Hepatocyte (in vitro differentiated cells): ENCODE measurements around the gene TMEM250. TPM values are rescaled to one million over a fixed set of nuclear protein-coding genes. Genes with fewer than 3 reads are reported as not detected.

Experiments
- DNase-seq: peaks from one replicate; pipeline ENCODE4 v3.0.0-alpha.2; 2016; ENCODE audit warnings: low spot score
- H2AFZ ChIP-seq: fragments of 200-600 bp; sonication (generic); 2 replicates; pipeline ENCODE4 v1.6.0; 2016; ENCODE audit warnings: antibody characterized with exemption, mild to moderate bottlenecking
- H3K27ac ChIP-seq: fragments of 200-600 bp; sonication (generic); 2 replicates; pipeline ENCODE4 v1.5.1; 2016; ENCODE audit warnings: mild to moderate bottlenecking
- H3K27me3 ChIP-seq: fragments of 200-600 bp; sonication (generic); 2 replicates; pipeline ENCODE4 v1.6.1; 2016
- H3K36me3 ChIP-seq: fragments of 200-600 bp; sonication (generic); replicated peaks from 2 replicates; pipeline ENCODE4 v1.5.1; 2016; ENCODE audit warnings: low read depth; ENCODE audit not compliant: insufficient read depth
- H3K4me1 ChIP-seq: fragments of 200-600 bp; sonication (generic); 2 replicates; pipeline ENCODE4 v1.5.1; 2016; ENCODE audit warnings: mild to moderate bottlenecking, moderate library complexity; ENCODE audit not compliant: insufficient read depth
- H3K4me2 ChIP-seq: fragments of 200-600 bp; sonication (generic); 2 replicates; pipeline ENCODE4 v1.6.0; 2016
- H3K4me3 ChIP-seq: fragments of 200-600 bp; sonication (generic); 2 replicates; pipeline ENCODE4 v1.5.1; 2016; ENCODE audit warnings: mild to moderate bottlenecking
- H3K79me2 ChIP-seq: fragments of 200-600 bp; sonication (generic); 2 replicates; pipeline ENCODE4 v1.6.0; 2017; ENCODE audit warnings: mild to moderate bottlenecking
- H3K9me2 ChIP-seq: fragments of 200-600 bp; sonication (generic); replicated peaks from 2 replicates; pipeline ENCODE4 v1.6.0; 2017; ENCODE audit warnings: mild to moderate bottlenecking; ENCODE audit not compliant: insufficient read depth
- H3K9me3 ChIP-seq: fragments of 200-600 bp; sonication (generic); 2 replicates; pipeline ENCODE4 v1.5.1; 2016; ENCODE audit warnings: low read depth, mild to moderate bottlenecking
- H4K20me1 ChIP-seq: fragments of 200-600 bp; sonication (generic); 2 replicates; pipeline ENCODE4 v1.6.0; 2016; ENCODE audit warnings: mild to moderate bottlenecking; ENCODE audit not compliant: insufficient read depth, poor library complexity, severe bottlenecking
- CTCF ChIP-seq: fragments of 200-600 bp; sonication (generic); IDR thresholded peaks from 2 replicates; pipeline ENCODE4 v1.5.1; 2016; ENCODE audit warnings: antibody characterized with exemption, mild to moderate bottlenecking; ENCODE audit not compliant: poor library complexity
- EZH2 ChIP-seq: fragments of 200-600 bp; sonication (generic); IDR thresholded peaks from 2 replicates; pipeline ENCODE4 v1.6.1; 2016; ENCODE audit warnings: antibody characterized with exemption, mild to moderate bottlenecking, borderline replicate concordance
- EZH2phosphoT487 ChIP-seq: fragments of 200-600 bp; sonication (generic); IDR thresholded peaks from one replicate; pipeline ENCODE4 v1.6.1; 2018; ENCODE audit warnings: antibody characterized with exemption, mild to moderate bottlenecking, low read depth, moderate library complexity; ENCODE audit not compliant: unreplicated experiment, severe bottlenecking
- WGBS: methylation state at CpG from one replicate; pipeline ENCODE4 v1.1.6; 2016; ENCODE audit warnings: low lambda C conversion rate; ENCODE audit errors: missing lambda C conversion rate; 5-methylcytosine and 5-hydroxymethylcytosine counted together
- polyA plus RNA-seq: library from polyadenylated mRNA; unstranded; fragments of >200 nt; fragmentation: Nextera tagmentation; extraction: Ambion mirVana; gene quantifications from 2 replicates; pipeline ENCODE4 v1.2.1, GENCODE V29; 2016
- total RNA-seq: library from RNA; depleted of rRNA; stranded (reverse); fragments of >200 nt; gene quantifications from 2 replicates; pipeline ENCODE4 v1.2.3, GENCODE V29; 2014

The TMEM250 gene
- total and polyA plus RNA-seq, 2 experiments from 2014 or later = 37.8 to 47.6 TPM

- Histone ChIP-seq H2AFZ (no peak overlapping the region), H3K9me3 (no peaks in the 10 kb centered on the region), H3K4me3 (no peak overlapping the region), H3K27me3 (peaks cover 29% of the 10 kb centered on the region), H3K4me1 (peaks cover 8% of the 10 kb centered on the region), H4K20me1 (no peaks in the 10 kb centered on the region), H3K36me3 (no peaks in the 10 kb centered on the region), H3K4me2 (no peak overlapping the region), H3K9me2 (no peaks in the 10 kb centered on the region), H3K79me2 (no peaks in the 10 kb centered on the region), H3K27ac (no peak overlapping the region)
- TF ChIP-seq EZH2 = no peak
- no peak for TF ChIP-seq EZH2phosphoT487
- 91% methylated on average over 32 of the region's 33 CpGs for WGBS
- DNase-seq = no peak
These were observed 17.7 kb upstream of the TMEM250 start for GRCh38 chr9:136136127-136136925.

- Histone ChIP-seq H3K4me2 (no peak overlapping the region), H3K36me3 (no peaks in the 10 kb centered on the region), H4K20me1 (no peaks in the 10 kb centered on the region), H3K4me3 (no peak overlapping the region), H3K79me2 (no peaks in the 10 kb centered on the region), H3K27me3 (peaks cover 29% of the 10 kb centered on the region), H3K9me3 (no peaks in the 10 kb centered on the region), H3K4me1 (peaks cover 12% of the 10 kb centered on the region), H3K27ac (no peak overlapping the region), H3K9me2 (no peaks in the 10 kb centered on the region), H2AFZ (no peak overlapping the region)
- DNase-seq = no peak
- TF ChIP-seq EZH2phosphoT487 (no peak), EZH2 (no peak), CTCF (no peak)
- 81% methylated on average over 18 of the region's 18 CpGs for WGBS
These were observed 16.9 kb upstream of the TMEM250 start for GRCh38 chr9:136135326-136136126.

GRCh38 chr9:136133959-136134484, 15.3 kb upstream of the TMEM250 start:
- peaks cover 12% of the 10 kb centered on the region for H3K4me1 ChIP-seq

More at GRCh38 chr9:136133959-136134484, 15.3 kb upstream of the TMEM250 start:
- H3K9me2 ChIP-seq = no peaks in the 10 kb centered on the region
- 59% methylated on average over 18 of the region's 18 CpGs for WGBS
- no peaks in the 10 kb centered on the region for H3K79me2 ChIP-seq
- H3K36me3 ChIP-seq = no peaks in the 10 kb centered on the region
- peaks cover 29% of the 10 kb centered on the region for H3K27me3 ChIP-seq
- no peak for DNase-seq
- H3K9me3 ChIP-seq = no peaks in the 10 kb centered on the region
- no peak overlapping the region for H3K4me3 ChIP-seq
- H3K27ac ChIP-seq = no peak overlapping the region
- H4K20me1 ChIP-seq = no peaks in the 10 kb centered on the region
- peak overlapping the region; percentile 96 for H2AFZ ChIP-seq
- TF ChIP-seq EZH2 = no peak
- no peak for TF ChIP-seq CTCF
- no peak for TF ChIP-seq EZH2phosphoT487
- peak overlapping the region; percentile 100 for H3K4me2 ChIP-seq
